ENCODE results near the gene ZNF526.

DNA sequence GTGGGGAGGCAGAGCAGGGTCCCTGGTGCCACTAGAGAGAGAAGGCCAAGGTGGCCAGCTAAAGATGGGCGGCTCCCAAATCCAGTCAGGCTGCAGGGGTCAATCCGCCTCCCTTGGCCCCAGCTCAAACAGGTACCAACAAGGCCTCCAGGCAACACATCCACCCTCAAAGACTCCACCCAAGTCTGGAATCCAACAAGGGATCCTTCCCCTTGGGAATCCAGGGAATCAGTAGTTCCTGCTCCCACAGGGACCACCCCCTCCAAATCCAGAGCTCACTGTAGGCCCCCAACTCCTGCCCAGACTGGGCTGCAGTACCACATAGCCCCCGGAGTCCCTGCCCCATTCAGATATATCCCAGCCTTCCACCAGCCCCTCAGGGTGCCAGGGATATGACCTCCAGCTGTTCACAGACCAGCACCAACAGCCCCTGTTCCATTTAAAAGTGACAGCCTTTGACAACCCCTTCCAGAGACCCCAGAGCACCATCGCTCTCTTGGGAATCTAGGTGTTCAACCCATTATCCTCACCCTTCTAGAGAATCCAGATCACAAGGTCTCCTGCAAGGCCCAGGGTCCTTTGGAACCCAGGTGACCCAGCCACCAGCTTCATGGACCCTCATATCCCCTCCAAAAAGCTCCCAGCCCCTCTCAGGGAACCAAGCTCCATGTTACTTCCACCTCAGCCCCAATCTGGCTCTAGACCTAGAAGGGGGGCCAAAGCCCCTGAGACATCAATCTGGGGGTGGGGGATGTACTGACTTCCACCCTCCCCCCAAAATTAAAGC lies 31.7 kb downstream of the ZNF526 start:
- TF ChIP-seq POLR2A (IDR thresholded peaks at IDR 0.05; ENCODE audit: low read depth, low read length): no peak
- no peak for TF ChIP-seq TAF1 (IDR thresholded peaks at IDR 0.05; ENCODE audit: borderline replicate concordance, low read depth, low read length)
- TF ChIP-seq POLR2AphosphoS5 (IDR thresholded peaks at IDR 0.05; ENCODE audit: low read depth, low read length): no peak
